GM18505 (cell line): Measurements from ENCODE around the gene IGFBP4.

ENCODE experiments used
- ATAC-seq: cut with Tn5 transposase; IDR thresholded peaks from one replicate; pipeline ENCODE4 v1.9.1; 2021; ENCODE audit not compliant: unreplicated experiment
- POLR2A ChIP-seq: IDR thresholded peaks from 4 replicates; pipeline ENCODE4 v1.6.1; 2011; ENCODE audit warnings: borderline replicate concordance; ENCODE audit not compliant: insufficient read depth, insufficient read length; ENCODE audit errors: extremely low read depth

IGFBP4 gene

GRCh38 chr17:40453881-40454612 lies 10.8 kb downstream of the IGFBP4 start:
- TF ChIP-seq POLR2A = no peak
- no peak for ATAC-seq

- no peak for ATAC-seq
- no peak for TF ChIP-seq POLR2A
Measured at GRCh38 chr17:40454613-40454995, 11.4 kb downstream of the IGFBP4 start.

- ATAC-seq = no peak
- TF ChIP-seq POLR2A = no peak
Measured at GRCh38 chr17:40456396-40456951, 13.2 kb downstream of the IGFBP4 start.

GRCh38 chr17:40457369-40457768 lies 14.1 kb downstream of the IGFBP4 start:
- no peak for TF ChIP-seq POLR2A
- no peak for ATAC-seq

- TF ChIP-seq POLR2A = no peak
- no peak for ATAC-seq
Measured at GRCh38 chr17:40457964-40458791, 14.9 kb downstream of the IGFBP4 start.

- ATAC-seq = no peak
- no peak for TF ChIP-seq POLR2A
Measured at GRCh38 chr17:40458851-40459482, 15.7 kb downstream of the IGFBP4 start.

GRCh38 chr17:40459636-40460603 lies 16.7 kb downstream of the IGFBP4 start:
- ATAC-seq = no peak
- TF ChIP-seq POLR2A = no peak

- no peak for ATAC-seq
- TF ChIP-seq POLR2A = no peak
Measured at GRCh38 chr17:40460604-40460967, 17.3 kb downstream of the IGFBP4 start.

GRCh38 chr17:40460968-40461731 lies 17.9 kb downstream of the IGFBP4 start:
- no peak for ATAC-seq
- no peak for TF ChIP-seq POLR2A

- no peak for TF ChIP-seq POLR2A
- no peak for ATAC-seq
Measured at GRCh38 chr17:40461732-40462342, 18.6 kb downstream of the IGFBP4 start.

GRCh38 chr17:40462343-40463121 lies 19.3 kb downstream of the IGFBP4 start:
- no peak for ATAC-seq
- no peak for TF ChIP-seq POLR2A

GRCh38 chr17:40463122-40463550 lies 19.9 kb downstream of the IGFBP4 start:
- TF ChIP-seq POLR2A = no peak
- no peak for ATAC-seq
